ENCODE data around the gene ASAP2.

- no peak for TF ChIP-seq CTCF (IDR thresholded peaks at IDR 0.05; ENCODE audit: insufficient read depth, low read length)
- TF ChIP-seq POLR2AphosphoS5 (IDR thresholded peaks at IDR 0.05; ENCODE audit: low read depth), result no peak
- no peak for TF ChIP-seq SPI1 (IDR thresholded peaks at IDR 0.05; ENCODE audit: borderline replicate concordance, low read depth)
- TF ChIP-seq GABPA (IDR thresholded peaks at IDR 0.05; ENCODE audit: low read depth), result no peak
- TF ChIP-seq, protein P1, sequence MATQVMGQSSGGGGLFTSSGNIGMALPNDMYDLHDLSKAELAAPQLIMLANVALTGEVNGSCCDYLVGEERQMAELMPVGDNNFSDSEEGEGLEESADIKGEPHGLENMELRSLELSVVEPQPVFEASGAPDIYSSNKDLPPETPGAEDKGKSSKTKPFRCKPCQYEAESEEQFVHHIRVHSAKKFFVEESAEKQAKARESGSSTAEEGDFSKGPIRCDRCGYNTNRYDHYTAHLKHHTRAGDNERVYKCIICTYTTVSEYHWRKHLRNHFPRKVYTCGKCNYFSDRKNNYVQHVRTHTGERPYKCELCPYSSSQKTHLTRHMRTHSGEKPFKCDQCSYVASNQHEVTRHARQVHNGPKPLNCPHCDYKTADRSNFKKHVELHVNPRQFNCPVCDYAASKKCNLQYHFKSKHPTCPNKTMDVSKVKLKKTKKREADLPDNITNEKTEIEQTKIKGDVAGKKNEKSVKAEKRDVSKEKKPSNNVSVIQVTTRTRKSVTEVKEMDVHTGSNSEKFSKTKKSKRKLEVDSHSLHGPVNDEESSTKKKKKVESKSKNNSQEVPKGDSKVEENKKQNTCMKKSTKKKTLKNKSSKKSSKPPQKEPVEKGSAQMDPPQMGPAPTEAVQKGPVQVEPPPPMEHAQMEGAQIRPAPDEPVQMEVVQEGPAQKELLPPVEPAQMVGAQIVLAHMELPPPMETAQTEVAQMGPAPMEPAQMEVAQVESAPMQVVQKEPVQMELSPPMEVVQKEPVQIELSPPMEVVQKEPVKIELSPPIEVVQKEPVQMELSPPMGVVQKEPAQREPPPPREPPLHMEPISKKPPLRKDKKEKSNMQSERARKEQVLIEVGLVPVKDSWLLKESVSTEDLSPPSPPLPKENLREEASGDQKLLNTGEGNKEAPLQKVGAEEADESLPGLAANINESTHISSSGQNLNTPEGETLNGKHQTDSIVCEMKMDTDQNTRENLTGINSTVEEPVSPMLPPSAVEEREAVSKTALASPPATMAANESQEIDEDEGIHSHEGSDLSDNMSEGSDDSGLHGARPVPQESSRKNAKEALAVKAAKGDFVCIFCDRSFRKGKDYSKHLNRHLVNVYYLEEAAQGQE (IDR thresholded peaks at IDR 0.05; ENCODE audit: insufficient replicate concordance, low read depth), result no peak
Measured at GRCh38 chr2:9300829-9301453, 94.3 kb downstream of the ASAP2 start.
